GM18505 (cell line): ENCODE measurements around the gene TMEM182.

ENCODE experiments used
- ATAC-seq: cut with Tn5 transposase; IDR thresholded peaks from one replicate; pipeline ENCODE4 v1.9.1; 2021; ENCODE audit not compliant: unreplicated experiment
- POLR2A ChIP-seq: IDR thresholded peaks from 4 replicates; pipeline ENCODE4 v1.6.1; 2011; ENCODE audit warnings: borderline replicate concordance; ENCODE audit not compliant: insufficient read depth, insufficient read length; ENCODE audit errors: extremely low read depth

TMEM182 gene

DNA sequence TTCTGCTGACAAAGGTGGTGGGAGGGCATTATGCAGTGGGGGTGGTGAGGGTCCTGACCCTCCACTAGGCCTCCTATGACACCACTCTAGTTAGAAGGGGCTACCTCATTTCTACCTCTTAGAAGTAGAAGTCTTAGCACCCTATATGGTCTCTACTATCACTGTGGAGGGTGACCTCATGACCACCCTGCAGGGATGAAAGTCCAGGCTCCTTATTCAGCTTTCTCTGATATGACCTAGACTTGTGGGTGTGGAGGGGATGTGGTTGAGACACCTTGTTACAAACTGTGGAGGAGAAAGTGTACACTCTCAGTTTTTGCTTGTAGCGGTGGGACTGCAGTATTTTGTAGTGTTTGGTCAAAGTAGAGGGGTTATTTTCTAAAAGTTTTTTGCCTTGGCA, 18.6 kb downstream of the TMEM182 start:
- TF ChIP-seq POLR2A = no peak
- ATAC-seq = no peak

- ATAC-seq = no peak
- TF ChIP-seq POLR2A = no peak
Measured at GRCh38 chr2:102782187-102782586, 20.4 kb downstream of the TMEM182 start.

DNA sequence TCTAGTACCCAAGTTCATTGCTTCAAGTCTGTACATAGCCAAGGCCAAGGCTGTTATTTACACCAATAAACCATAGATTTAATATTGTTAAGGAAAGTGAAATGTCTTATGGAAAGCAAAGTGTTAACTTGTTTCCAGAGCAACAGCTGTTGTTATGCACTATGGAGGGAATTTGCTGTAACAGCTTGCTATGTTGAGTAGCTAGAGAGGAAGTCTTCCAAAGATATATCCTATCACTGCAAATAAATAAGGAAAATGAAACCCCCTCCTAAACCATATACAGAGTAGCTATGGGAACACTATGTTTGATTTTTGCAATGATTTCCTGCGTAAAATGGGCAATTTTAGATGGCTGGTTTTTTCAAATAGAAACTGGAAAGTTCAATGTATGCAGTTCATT, 21.1 kb downstream of the TMEM182 start:
- no peak for TF ChIP-seq POLR2A
- no peak for ATAC-seq

DNA sequence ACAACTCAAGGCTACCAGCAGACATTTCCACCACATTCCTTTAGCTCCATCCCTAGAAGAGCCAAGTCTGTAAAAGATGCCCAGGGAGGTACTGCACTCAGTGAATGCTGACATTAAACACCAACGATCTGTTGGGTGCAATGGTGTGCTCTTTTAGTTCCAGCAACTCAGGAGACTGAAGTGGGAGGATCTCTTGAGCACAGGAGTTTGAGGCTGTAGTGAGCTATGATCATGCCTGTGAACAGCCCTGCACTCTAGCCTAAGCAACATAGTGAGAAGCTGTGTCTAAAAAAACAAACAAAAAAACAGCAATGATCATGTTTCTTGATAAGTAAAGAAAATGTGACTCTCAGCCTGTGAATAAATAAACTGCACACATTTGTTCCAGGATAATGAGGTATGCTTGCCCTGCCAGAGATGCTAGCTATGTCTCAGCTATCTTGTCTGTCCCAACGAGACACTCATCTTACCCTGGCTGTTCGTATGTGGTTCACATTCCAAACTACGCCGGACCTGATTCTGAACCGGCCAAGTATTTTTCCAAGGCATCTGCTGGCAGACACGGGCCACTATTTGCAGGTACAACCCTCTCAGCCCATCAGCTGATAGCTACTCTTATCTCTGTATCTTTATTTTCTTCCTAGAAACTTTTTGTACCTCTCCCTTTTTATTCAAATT, 21.8 kb downstream of the TMEM182 start:
- no peak for ATAC-seq

DNA sequence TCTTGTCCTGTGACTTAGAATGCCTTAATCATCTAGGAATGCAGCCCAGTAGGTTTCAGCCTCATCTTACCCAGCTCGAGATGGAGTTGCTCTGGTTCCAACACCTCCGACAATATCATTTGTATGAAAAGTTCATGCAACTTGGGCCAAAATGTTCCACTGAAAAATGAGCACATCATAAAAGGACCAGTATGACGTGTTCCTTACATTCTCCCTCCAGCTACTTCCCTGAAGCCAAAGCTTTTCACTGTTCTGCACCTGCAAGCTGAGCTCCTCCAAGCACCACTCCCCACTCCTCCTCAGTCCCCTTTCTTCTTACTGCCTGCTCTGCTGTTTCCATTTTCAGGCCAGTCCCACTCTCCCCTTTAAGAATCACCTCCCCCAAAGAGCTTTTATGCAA, 23.1 kb downstream of the TMEM182 start:
- no peak for ATAC-seq
- TF ChIP-seq POLR2A = no peak

More for the DNA sequence above, 21.8 kb downstream of the TMEM182 start:
- no peak for TF ChIP-seq POLR2A

DNA sequence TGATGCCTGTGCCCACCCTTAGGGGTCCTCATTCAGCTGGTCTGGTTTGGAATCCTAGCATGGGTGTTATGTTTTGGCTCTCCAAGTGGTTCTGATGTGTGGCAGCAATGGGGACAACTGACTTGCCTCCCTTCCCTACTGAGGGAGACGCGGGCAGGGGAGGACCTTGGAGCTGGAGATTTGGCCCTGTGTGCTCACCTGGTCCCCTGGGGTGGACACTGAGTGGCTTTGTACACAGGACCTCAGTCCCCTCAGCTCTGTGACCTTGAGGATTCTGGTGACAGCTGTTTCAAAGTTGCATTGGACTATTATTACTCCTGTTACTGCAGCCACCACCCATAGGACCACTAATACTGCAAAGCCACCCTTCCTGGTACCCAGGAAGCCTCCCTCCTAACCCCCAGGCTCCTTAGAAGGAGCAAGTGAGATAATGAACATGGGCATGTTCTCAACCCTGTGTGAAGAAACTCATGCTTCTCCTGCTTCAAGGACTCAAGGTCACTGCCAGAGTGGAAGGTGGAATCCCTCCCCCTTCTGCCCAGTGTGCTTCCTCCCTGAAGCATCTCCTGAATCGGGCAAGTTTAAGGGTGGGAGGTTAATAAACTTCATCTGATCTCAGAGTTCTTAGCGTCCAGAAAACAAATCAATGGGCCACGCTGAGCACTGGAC, 26.5 kb downstream of the TMEM182 start:
- ATAC-seq = no peak
- TF ChIP-seq POLR2A = no peak

GRCh38 chr2:102788885-102789260, 27.0 kb downstream of the TMEM182 start:
- ATAC-seq = no peak
- no peak for TF ChIP-seq POLR2A

DNA sequence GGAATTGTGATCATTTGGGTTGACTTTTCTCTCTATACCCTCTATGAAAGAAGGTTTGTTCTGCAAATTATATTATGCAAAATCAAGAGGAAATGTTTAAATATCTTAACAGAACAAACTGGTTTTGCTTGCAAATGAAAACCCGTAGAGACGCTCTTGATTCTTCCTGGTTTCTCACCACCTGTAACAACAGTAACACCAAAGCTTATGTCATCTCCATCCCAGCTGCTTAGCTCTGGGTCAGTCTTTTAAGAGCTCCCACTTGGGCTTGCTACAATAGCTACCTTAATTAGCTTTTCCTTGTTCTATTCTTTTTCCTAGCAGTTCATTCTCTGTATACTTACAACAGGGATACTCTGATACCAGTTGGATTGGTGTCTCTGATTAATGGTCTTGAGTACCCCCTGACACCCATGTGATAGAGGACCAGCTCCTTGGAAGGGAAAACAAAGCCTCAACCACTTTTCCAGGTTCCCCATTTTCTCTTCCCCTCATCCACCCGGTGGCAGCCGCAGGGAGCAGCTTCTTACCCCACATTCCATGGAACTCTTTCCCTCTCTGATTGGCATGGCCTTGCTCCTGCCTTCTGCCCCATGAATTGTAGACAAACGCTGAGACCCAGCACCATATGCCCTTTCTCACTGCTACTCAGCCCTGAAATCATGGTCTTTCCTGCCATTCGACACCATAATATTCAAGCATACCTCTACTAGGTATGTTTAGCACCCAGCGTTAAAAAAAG, 27.7 kb downstream of the TMEM182 start:
- no peak for TF ChIP-seq POLR2A
- no peak for ATAC-seq

GRCh38 chr2:102790091-102790455, 28.2 kb downstream of the TMEM182 start:
- no peak for ATAC-seq
- no peak for TF ChIP-seq POLR2A

DNA sequence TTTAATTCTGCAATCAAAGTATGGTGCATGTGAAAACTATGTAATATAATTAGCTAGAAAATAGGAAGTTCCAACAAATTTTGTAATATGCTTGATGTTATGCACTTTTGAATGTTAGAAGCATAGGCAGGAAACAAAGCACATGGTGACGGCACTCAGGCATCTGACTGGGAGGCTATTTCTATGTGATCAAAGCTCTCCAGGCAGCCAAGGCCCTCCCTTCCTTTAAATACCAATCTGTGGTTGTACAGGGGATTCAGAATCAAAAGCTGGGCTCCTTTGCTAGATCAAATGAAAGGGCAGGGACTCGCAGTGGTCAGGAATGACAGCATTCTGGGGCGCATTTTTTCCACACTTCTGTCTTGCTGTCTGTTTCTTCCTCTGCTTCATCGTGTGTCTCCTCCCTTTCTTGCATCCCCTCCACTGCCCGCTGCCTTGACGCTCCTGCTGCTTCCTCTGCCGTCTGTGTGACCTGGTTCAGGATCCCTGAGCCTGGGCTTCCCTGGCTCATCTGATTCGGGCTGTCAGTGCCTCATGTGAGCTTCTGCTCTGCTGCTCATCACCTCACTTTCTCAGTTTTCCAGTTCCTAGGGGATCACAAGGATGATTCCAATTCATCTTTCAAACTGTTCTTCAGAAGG, 30.9 kb downstream of the TMEM182 start:
- ATAC-seq = no peak

GRCh38 chr2:102795641-102796040, 33.8 kb downstream of the TMEM182 start:
- no peak for ATAC-seq
- no peak for TF ChIP-seq POLR2A

More for the DNA sequence above, 30.9 kb downstream of the TMEM182 start:
- TF ChIP-seq POLR2A = no peak

- no peak for TF ChIP-seq POLR2A
- ATAC-seq = no peak
Measured at GRCh38 chr2:102796337-102796736, 34.5 kb downstream of the TMEM182 start.

DNA sequence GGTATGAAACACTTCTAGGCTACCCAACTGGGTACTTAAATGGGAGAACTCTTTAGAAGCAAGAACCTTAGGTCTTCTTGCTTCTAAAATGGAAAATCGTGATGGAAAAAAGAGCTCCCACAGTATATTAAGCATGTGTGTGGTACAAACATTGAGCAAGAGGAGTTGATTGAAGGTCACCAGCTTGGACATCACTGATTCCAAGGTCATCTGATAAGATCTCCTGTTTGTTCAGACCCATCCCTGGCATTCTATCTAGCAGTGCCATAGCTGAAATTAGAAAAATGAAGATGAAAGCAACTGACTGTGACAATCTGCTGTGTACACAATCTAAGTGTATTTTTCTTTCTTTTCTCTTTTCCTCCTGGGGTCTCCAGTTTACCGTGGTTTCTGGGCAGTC, 35.7 kb downstream of the TMEM182 start:
- no peak for TF ChIP-seq POLR2A
- no peak for ATAC-seq

GRCh38 chr2:102798181-102798580, 36.4 kb downstream of the TMEM182 start:
- TF ChIP-seq POLR2A = no peak
- no peak for ATAC-seq

DNA sequence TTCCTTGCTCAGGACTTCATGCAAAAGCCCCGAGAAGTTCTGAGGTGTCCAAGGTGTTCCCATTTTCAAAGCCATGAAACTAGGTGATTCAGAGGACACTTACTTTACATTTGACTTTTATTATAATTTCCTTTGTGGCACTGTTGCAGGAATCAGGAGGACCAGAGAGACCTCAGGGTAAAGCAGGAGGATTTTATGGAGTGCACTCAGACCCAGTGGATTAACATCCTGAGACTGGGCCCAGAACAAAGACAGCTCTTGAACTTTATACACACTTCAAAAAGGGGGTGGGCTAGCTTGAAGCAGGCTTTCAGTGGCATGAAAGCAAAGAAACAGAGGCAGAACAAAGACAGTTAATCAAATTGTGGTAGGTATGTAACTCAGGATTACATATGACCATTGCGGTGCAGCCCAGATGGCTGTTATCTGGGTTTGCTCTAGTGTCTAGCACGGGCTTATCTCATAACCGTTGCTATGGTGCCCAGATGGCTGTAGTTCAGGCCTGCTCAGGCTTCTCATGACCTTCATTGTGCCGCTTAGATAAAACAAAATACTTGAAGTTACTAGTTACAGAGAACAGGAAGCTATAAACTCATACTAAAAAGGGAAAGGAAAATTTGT, 39.4 kb downstream of the TMEM182 start:
- no peak for TF ChIP-seq POLR2A
- ATAC-seq = no peak
